Middle frontal gyrus (tissue), 1 donor: ENCODE data around the gene PRDX2.

Source experiments
- DNase-seq: peaks from one replicate; pipeline ENCODE4 v3.0.0-alpha.2; 2015; ENCODE audit warnings: low spot score; ENCODE audit errors: extremely low spot score

The PRDX2 gene

DNA sequence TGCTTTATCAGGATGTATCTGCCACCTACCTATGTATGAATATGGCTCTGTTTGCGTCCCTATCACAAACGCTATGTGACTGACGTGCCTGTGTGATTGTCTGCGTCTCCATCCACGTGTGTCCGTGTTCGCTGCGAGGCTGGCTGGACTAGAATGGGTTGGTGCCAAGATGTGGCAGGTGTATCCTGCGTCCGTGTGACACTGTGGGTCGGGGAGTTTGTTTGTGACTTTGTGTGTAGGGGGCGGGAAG is 19.5 kb downstream of the PRDX2 start:
- no peak for DNase-seq

DNA sequence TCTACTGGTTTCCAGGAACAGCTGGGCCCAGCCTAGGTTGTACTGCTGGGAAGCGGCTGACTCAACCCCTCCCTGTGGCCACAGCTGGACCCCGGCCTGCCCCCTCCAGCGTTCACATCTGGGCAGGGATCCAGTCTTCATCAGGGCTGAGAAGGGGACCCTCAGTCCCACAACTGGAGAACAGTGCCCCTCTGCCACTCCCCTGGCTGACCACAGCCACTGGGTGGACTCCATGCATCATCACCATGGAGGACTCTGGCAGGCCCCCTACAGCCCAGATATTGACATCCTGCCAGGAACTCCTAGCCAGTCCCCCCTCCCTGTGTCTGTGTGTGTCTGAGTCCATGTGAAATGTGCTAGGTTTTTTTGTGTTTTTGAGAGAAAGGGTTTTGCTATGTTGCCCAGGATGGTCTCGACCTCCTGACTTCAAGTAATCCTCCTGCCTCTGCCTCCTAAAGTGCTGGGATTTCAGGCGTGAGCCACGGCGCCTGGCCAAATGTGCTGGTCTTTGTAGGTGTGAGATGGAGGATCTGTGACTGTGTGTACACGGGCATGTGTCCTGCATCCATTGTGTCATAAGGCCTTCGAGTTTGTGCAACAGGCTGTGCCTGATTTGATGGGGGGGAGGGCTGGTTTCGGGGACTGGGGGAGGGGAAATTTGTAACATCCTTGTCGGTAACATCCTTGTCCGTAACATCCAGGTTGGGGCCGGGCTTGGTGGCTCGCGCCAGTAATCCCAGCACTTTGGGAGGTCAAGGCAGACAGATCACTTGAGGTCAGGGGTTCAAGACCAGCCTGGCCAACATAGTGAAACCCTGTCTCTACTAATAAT is 22.2 kb downstream of the PRDX2 start:
- DNase-seq = no peak

DNA sequence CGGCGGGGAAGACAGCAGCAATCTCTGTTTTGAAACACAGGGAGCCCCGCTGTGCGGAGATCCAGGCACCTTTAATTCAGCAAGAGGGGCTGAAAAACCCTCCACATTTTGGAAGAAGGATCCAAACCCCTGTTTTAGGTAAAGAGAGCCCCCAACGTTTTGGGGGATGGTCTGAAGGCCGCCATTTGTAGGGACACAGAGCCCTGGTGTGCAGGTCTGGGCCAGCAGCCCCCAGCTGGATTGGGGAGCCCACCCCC is 22.8 kb downstream of the PRDX2 start:
- DNase-seq = no peak

DNA sequence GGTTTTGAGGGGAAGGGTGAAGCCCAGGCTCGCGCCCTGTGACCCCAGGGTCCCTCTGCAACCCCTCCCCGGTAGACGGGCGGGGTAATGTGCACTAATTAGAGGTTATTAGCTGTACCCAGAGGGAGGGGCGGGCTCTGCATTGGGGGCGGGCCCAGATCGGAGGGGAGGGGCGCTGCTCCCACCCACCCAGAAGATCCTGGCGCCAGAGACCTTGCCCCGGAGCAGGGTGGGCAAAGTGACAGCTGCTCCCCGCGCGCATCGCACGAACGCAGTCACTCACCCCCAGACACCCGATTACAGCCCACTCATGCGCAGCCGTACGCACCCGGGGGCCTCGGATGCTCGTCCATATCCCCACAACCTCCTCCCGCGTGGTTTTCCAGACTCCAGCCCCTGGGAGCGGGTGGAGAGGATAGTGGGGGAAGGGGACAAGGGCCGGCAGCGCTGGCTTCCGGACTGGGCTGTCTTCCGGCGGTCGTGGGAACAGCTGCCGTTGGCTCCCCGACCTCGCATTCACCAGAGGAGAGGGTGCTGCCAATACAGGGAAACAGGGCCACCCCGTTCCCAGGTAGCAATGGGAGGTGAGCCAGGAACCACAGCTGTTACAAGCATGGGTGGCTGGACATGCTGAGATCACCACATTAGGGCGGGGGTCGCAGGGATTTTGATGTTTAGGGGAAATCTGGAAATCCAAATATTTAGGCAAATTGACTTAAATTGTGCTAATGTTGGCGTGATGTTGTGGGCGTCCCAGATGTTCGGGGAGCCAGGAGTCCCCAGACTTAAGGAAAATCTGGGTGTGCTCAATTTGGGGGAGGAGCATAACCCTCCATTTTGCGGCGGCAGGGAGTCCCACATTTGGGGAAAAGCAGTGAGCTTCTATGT is 23.3 kb downstream of the PRDX2 start:
- DNase-seq = no peak

DNA sequence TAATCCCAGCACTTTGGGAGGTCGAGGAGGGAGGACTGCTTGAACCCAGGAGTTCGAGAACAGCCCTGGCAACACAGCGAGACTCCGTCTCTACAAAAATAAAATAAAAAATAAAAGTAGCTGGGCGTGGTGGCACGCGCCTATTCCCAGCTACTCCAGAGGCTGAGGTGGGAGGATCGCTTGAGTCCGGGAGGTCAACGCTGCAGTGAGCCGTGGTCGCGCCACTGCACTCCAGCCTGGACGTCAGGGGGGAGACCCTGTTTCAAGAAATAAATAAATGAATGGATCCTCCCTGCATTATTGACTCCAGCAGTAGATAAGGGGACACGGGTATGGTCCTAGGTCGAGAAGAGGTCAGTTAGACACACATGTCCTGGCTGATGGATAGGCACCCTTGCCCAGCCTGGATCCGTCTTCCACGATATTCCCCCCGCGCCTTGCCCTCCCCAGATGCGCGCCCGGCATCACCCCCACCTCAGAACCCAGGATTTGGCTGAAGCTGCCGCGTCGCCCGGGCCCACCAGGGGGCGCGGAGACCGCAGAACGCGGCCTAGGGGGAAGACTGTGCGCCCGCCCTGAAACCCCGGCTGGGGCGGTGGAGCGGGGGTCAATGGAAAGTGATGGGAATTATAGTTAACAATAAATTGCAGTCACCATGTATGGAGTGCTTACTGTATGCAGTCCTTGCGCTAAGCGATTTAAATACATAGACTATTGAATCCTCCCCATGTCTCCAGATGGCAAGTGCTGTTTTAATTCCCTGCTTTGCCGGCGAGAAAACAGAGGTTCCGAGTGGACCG is 24.2 kb downstream of the PRDX2 start:
- DNase-seq = peak; percentile 70

DNA sequence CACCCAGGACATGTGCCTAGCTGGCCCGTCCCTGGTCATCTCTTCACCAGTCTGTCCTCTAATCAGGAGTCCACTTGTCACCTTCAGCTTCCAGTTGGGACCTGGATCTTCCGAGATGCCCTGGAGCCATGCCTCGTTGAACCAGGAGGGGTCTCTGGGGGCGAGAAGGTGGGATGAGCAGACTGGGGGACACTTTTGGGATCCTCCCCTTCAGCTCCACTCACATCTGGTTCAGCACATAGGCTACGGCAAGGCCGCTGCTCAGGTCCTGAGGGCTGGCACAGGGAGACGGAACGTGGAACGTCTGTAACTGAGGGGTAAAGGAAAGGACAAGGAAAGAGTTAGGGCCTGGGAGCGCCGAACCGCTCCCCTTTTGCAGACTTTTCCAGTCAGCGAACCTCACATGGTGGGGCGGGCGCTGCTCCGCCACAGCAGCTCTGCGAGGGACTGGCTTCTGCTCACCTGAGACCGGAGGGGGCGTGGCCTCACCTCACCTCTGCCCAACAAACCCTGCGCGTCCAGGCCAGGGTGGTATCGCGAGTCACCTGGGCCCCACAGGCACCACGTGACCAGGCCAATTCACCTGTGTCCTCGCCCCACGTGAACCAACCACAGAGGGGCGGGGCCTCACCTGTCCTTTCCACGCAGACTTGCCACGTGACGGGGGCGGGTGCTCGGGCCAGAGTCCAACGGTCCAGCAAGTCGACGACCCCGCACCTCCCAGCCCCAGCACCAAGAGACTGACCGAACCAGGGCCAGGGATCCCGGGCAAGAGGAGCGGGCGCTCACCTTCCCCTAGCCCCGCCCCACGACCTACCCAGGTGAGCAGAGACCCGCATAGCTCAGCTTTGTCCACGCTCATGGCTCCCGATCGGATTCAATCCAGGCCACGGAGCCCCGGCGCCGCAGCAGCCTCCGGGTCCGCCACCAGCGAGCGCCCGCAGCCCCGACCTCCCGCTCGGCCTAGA is 26.7 kb downstream of the PRDX2 start, which contains the start of gene HOOK2:
Gene HOOK2 (minus strand): TSS at position 965 of the 968 bp plus-strand sequence. CDS start 103 bp downstream, at position 862.
- no peak for DNase-seq

DNA sequence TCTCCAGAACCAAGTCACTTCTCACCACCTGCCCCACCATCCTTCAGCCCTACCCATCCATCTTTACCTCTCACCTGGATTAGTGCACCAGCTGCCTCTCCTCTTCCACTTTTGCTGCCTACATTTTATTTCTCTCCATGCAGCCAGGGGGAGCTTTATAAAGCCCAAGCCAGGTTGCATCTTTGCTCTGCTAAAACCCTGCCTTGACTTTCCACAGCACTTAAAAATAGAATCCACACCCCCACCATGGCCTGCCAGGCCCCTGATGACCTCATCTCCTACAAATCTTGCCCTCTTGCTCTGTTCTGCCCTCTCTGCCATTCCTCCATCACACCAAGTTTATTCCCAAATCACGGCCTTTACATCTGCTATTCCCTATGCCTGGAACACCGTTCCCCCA is 28.0 kb downstream of the PRDX2 start:
- no peak for DNase-seq

DNA sequence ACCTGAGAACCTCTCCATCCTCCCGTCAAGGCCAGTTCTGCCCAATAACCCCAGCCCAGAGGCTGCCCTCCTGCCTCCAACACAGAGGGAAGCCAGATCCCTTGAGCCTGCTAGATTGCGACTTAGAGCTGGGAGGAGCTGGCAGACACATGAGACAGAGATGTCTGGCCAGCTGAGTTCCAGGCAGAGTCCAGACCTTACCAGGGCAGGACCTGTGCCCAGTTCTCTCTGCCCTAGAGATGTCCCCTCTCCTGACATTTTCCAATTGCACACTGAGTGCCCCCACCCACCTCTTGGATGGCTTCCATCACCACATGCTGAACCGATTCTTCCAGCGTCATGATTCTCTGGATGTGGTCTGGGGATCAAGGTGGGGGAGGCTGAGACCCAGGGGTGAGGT is 29.3 kb downstream of the PRDX2 start:
- DNase-seq = no peak

DNA sequence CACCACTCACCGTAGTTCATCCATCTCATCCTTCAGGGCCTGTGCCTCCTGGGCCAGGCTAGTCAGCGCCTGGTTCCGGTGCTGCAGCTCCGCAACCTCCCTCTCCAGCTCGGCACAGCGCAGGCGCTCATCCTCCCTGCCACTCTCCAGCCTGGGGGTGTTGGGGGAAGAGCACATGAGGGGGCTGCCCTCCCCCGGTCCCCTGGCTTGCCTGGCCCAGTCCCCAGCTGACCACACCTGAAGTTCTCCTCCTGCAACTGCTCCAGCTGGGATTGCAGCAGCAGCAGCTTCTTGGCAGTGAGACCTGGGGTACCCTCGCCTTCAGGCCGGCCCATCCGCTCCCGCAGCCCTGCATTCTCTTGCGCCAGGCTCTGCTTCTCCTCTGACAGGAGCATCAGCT is 30.7 kb downstream of the PRDX2 start:
- DNase-seq = no peak

DNA sequence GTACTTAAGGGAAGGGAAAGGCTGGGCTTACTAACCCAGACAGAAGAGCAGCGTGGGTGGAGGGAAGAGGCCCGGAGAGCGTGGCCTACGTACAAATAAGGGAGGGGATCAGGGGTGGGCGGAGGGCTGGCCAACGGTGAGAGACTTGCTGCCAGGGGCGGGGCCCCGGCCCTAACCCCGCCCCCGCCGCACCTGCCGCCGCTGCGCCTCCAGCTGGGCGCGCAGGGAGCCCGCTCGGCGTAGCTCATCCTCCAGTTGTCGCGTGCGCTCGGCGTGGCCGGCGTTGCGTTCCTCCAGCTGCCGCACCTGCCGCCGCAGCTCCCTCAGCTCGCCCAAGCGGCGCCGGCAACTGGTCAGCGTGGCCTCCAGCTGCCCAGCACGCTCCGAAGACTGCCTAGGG is 31.9 kb downstream of the PRDX2 start:
- no peak for DNase-seq

DNA sequence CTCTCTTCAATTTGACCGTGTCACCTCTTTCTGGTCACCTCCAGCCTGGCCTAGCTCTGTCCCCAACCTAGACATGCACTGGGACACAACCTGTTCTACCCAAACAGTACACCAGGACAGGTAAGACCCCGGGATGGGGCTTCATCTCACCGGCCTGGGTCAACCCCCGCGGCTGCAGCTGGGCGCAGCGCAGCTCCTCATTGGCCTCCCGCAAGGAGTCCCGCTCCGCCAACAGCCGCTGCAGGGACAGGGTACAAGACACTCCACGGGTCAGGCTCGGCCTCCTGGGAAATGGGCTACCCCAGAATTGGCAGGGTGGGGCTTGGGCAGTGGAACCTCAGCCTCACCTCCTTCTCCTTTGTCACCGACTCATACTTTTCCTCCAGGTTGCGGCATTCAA is 33.9 kb downstream of the PRDX2 start:
- no peak for DNase-seq

DNA sequence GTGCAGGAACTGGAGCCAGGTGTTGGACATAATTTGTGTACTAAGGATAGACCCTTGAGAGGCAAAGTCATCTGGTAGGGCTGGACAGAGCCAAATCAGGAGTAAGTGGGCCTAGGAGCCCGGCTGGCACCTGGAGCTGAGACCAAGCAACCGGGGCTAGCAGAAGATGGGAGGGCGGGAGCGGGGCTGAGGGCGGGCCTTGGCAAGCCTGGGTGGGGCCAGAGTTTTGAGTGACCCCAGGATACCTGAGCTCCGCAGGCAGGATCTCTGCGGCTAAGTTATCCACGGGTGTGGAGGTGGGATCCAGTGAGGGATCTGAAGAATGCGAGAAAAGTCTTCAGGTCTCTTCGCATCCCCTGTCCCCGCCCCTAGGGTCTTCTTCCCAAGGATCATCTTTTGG is 34.5 kb downstream of the PRDX2 start:
- no peak for DNase-seq

DNA sequence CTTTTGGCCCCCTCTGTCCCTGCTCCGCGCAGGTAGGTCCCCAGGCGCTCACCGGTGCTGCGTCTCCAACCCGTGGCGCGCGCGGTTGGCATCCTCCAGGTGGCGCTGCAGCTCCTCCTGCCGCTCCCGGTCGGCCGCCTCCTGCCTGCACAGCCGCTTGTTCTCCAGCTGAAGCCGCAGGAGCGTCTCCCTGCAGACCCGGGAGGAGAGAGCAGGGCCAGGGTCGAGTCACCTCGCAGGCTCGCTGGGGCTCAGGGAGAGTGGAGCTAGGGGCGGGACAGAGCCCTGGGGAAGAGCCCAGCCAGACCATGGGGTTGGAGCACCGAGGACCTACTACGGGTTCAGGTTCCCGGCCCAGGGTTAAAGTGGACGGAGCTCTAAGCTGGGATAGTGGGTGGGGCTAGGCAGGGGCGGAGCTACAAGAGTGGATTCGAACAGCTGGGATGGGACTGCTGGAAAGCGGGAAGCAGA is 35.5 kb downstream of the PRDX2 start:
- DNase-seq = no peak

DNA sequence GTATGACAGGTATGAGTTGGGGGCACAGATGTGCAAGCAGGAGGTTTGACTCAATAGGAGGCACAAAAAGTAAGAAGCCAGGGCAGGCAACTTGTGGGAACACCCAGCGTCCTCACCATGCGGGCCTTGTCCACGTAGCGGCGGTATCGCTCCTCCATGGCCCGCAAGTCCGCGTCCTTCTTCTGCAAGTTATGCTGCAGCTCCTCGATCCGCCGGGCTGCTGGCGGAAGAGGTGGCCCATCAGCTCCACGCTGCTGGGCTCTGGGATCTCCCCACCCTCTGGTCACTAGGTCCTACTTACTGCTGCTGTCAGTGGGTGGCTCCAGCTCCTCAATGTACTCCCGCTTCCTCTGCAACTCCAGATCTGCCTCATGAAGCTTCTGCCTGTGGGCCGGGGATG is 36.9 kb downstream of the PRDX2 start:
- no peak for DNase-seq

DNA sequence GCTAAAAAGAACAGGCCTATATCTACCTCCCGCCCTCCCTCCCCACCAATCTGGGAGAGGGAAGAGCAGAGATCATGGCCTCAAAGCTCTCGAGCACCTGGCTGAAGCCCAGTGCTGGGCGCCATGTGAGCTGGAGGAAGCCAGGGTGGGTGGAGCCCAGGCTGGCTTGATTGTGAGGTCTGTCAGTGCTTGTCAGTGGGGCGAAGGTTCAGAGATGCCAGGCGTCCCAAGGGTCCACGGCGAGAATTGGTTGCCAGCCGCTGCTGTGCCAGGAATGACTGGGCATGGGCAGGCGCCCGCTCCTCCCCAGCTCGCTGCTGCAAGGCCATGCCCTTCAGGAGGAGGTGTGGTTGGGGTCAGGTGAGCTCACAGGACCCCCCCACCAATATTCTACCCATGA is 38.5 kb downstream of the PRDX2 start:
- DNase-seq = no peak

DNA sequence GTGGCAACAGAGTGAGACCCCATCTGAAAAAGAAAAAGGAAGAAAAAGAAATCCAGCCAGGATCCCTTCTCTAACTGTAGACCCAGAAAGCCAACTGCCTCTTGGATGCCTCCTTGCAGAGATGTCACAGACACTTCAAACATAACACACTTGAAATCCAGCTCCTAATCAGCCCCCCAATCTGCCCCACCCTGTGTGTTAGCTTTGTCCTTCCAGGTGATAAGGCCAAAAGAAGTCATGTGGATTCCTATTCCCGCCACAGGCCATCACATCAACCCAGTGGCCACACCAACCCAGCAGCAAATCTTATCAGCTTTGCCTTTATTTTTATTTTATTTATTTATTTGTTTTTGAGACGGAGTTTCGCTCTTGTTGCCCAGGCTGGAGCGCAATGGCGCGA is 41.9 kb downstream of the PRDX2 start:
- DNase-seq = no peak

DNA sequence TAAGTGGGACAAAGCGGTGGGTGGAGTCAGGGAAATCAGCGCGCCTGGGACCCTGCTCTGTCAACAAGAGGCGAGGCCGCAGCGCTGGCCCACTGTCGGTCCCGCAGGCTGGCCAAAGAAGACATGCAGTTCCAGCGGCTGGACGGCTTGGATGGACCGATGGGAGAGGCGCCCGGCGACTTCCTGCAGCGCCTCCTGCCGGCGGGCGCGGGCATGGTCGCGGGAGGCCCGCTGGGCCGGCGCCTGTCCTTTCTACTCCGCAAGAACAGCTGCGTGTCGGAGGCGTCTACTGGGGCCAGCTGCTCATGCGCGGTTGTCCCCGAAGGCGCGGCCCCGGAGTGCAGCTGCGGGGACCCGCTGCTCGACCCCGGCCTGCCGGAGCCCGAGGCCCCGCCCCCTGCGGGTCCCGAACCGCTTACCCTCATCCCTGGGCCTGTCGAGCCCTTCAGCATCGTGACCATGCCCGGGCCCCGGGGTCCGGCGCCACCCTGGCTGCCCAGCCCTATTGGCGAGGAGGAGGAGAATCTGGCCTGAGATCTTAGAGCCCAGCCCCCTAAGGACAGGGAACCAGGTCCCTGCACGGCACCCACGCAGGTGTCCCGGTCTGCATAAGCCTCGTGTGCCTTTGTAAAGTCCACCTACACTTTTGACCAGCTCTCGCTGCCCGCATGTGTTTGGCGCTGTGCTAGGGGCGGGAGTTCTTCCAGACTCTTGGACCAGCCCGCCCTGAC is 43.9 kb downstream of the PRDX2 start:
- DNase-seq = no peak

DNA sequence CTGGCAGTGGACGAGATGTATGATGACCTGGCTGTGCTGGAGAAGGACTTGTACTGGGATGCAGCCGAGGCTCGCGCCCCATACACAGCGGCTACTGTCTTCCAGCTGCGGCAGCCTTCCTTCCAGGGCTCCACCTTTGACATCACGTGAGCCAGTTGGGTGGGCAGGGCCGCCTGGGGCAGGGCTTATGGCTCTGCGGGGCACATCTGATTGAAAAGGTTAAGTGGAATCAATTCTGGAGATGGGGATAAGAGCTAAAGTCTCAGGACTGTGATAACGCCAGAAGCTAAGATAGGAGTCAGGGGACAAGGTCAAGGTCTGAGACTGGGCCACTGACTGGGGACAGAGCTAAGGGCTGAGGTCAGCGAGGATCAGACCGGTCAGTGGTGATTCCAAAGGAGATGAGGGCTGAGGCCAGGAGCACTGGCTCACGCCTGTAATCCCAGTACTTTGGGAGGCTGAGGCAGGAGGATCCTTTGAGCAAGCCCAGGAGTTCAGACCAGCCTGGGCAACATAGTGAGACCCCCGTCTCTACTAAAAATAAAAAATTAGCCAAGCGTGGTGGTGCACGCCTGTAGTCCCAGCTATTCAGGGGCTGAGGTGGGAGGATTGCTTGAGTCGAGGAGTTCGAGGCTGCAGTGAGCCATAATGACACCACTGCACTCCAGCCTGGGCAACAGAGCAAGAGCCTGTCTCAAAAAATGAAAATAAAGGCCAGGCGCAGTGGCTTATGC is 45.3 kb downstream of the PRDX2 start:
- DNase-seq = no peak

DNA sequence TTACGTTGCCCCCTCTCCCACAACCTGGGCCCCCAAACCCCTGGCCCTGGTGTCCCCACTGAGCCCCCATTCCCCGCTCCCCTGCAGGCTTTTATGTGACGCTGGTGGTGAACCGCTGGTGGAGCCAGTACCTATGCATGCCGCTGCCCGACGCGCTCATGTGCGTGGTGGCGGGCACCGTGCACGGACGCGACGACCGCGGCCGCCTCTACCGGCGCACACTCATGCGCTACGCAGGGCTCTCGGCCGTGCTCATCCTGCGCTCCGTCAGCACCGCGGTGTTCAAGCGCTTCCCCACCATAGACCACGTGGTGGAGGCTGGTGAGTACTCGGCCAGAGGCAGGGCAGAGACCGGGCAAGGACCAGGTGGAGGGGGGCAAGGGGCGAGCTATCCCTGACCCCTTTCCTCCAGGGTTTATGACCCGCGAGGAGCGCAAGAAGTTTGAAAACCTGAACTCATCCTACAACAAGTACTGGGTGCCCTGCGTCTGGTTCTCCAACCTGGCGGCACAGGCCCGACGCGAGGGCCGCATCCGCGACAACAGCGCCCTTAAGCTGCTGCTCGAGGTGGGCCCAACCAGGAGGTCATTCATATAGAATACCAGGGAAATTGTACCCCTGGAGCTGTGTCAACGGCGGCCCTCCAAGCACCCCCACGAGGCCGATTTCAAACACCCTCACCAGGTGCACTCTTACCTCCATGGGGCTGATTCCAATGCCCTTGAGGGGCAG is 47.0 kb downstream of the PRDX2 start:
- DNase-seq = no peak
